PC-9 (cell line): Measurements from ENCODE around the gene MAB21L3.

ENCODE experiments used
- CTCF ChIP-seq: fragments of 200-600 bp; sonication (generic); conservative IDR thresholded peaks from 2 replicates; pipeline ENCODE4 v1.6.1; 2017; ENCODE audit warnings: mixed run types, antibody characterized with exemption, mild to moderate bottlenecking, moderate library complexity
- EZH2 ChIP-seq: fragments of 200-600 bp; sonication (generic); IDR thresholded peaks from 2 replicates; pipeline ENCODE4 v1.8.0; 2017; ENCODE audit warnings: antibody characterized with exemption, low read depth

DNA sequence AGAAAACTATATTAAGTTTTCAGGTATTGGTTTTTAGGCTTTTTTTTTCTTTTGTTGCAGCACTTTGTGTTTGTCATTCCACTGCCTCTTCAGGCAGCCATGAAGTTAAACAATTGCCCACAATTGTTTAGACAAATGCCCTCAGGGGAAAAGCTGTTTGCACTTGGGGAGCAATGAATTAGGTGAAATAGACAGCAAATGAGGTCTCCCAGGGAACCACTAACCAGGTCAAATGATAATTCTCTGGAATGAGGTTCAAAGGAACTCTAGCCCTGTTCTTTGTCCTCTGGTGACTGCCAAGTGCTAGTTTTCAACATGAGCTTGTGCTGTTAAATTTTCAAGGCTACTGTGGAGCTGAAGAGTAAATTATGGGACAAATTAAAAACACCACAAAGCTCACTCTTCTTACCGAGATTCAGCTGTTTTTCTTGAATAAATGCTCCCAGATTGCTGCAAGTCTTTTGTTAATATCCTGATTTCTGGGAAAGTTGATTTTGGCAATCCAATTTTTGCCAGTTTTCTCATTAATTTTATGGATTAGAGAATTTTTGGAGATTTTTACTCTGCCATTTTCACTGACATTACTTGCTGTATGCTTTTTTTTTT is 15.1 kb upstream of the MAB21L3 start:
- TF ChIP-seq CTCF = no peak
- TF ChIP-seq EZH2 = no peak
